Colon (tissue), 2 donors: Measurements from ENCODE around the gene DNAAF3.
"Not testable (repeated sequence)": the region's sequence is repeated elsewhere in the genome, so short reads cannot be mapped to it uniquely, and the experiment has no call there.

Experiments
- FAIRE-seq: peaks from 2 replicates; lab custom pipeline; 2012; peaks lifted over from hg19 to GRCh38; lab: Jason Lieb, UNC
- donor health status: control.
- donor health status: control.

DNAAF3 gene

GRCh38 chr19:55175117-55175867 is 8.9 kb upstream of the DNAAF3 start:
- no peak for FAIRE-seq

GRCh38 chr19:55174425-55175116 is 8.2 kb upstream of the DNAAF3 start:
- FAIRE-seq: no peak

DNA sequence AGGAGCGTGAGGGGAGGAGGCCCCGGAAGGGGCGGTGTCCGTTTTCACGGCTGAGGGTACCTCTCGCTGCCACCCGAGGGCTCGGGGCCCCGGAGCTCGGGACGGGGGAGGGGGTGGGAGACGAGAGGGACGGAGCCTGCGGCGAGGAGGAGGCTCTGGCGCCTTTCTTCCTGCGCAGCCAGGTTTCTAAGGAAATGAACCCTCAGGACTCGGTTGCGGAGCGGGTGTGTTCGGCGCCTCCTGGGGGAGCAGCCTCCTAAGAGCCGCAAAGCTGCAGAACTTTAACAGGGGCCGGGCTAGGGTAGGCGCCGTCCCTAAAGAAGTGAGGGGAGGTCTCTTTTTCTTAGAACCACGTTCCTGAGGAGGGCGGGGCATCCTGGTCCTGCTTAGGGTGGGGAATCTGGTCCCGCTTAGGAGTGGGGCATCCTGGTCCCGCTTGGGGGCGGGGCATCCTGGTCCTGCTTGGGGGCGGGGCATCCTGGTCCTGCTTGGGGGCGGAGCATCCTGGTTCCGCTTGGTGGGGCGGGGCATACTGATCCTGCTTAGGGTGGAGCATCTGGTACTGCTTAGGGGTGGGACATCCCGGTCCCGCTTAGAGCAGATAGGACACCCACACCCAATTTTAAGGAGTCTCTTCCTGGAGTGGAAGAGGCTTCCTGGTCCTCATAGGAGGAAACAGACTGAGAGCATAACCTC is 7.4 kb upstream of the DNAAF3 start:
- no peak for FAIRE-seq

GRCh38 chr19:55173186-55173713 is 6.8 kb upstream of the DNAAF3 start:
- FAIRE-seq: no peak

DNA sequence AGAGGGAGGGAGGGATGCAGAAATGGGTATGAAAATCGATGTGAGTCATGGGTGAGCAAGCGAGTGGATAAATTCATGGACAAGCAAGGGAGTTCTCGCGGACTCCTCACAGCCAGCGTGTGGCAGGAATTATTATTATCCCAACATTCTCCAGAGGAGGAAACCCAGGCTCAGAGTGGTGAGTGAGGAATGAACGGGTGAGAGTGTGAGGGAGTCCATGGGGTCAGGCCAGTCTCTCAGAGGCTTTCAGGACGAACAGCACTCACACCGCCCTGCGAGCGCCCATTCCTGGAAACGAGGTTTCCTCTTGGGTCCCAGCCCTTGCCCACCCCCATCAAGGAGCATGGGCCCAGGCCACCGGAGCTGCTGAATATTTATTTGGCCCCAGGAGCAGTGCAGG is 6.3 kb upstream of the DNAAF3 start:
- no peak for FAIRE-seq

DNA sequence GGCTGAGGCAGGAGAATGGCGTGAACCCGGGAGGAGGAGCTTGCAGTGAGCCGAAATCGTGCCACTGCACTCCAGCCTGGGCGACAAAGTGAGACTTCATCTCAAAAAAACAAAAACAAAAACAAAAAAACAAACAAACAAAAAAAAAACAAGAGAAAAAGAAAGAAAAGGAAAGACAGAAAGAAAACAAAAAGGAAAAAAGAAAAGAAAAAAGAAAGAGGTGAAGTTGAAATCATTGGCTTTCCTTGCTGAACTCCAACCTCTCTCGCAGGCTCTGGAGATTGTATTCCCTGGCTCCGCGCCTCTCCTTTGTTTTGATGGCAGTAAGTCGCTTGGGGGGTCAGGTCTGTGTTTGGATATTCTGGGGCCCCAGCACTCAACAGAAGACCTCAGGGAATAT is 5.9 kb upstream of the DNAAF3 start:
- FAIRE-seq: not testable (repeated sequence)

GRCh38 chr19:55171440-55171839 is 5.0 kb upstream of the DNAAF3 start:
- FAIRE-seq: no peak

GRCh38 chr19:55169136-55169535 is 2.7 kb upstream of the DNAAF3 start:
- no peak for FAIRE-seq

DNA sequence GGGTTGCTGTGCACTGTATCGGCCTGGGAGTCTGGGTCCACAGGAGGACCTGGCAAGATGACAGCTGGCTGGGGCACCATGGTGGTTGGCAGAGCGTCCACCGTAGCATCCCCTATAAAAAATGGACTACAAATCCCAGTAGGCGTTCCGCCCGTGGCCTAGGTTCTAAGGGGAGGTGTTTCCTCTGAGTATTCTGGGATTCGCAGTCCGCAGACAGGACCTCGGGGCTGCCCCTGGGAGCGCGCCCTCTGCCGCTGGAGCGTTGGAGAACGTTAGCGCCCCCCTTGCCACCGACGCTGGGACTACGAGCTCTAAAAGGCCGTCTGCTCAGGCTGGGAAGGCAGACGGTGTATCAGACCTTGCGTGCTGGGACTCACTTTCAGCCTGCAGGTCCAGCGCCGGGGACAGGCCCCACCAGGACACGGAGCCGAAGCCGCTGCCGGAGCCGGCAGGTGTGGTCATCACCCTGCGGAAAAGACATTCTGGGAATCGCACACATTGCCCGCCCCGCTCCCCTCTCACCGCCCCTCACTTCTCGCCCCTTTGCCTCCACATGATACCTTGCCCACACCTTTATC is 372 bp downstream of the DNAAF3 start:
- no peak for FAIRE-seq

GRCh38 chr19:55161571-55162322 is 4.7 kb downstream of the DNAAF3 start:
- no peak for FAIRE-seq

- FAIRE-seq: no peak
These were observed 5.4 kb downstream of the DNAAF3 start for GRCh38 chr19:55160986-55161365.

DNA sequence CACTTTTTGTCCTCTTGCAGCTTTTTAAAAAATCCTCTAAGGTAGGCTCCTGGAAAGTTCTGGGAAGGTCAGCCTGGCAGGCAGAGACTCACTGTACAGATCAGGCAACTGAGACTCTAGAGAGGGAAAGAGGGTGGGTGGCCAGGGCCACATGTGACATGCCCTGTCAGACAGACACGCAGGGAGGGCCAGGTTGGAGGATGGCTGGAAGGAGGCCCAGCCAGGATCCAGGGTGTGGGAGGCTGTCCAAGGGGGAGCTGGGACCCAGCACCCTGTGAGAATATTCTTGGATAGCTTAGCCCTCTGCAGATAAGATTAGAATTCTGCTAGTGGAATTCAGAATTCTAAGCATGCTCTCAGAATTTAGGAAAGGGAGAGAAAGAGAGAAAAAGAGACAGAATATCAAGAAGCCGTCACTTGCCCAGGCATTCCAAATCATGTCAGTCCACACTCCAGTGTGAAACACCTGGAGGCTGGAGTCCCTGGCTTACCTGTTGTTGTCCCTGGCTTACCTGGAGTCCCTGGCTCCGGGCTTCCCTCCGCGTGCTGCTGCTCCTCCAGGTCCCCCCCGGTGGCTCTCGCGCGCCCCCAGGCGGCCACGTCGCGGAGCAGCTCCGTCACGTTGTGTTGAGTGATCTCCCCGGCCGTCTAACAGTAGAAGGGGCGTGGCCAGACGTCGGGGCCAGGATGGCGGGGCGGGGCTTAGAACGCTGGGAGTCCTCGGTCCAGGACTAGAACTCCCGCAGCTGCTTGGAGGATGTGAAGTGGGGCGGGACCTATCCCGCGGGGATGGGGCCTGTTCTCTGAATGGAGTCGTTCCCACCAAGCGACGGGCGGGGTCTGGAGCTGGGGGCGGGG is 6.1 kb downstream of the DNAAF3 start:
- no peak for FAIRE-seq

DNA sequence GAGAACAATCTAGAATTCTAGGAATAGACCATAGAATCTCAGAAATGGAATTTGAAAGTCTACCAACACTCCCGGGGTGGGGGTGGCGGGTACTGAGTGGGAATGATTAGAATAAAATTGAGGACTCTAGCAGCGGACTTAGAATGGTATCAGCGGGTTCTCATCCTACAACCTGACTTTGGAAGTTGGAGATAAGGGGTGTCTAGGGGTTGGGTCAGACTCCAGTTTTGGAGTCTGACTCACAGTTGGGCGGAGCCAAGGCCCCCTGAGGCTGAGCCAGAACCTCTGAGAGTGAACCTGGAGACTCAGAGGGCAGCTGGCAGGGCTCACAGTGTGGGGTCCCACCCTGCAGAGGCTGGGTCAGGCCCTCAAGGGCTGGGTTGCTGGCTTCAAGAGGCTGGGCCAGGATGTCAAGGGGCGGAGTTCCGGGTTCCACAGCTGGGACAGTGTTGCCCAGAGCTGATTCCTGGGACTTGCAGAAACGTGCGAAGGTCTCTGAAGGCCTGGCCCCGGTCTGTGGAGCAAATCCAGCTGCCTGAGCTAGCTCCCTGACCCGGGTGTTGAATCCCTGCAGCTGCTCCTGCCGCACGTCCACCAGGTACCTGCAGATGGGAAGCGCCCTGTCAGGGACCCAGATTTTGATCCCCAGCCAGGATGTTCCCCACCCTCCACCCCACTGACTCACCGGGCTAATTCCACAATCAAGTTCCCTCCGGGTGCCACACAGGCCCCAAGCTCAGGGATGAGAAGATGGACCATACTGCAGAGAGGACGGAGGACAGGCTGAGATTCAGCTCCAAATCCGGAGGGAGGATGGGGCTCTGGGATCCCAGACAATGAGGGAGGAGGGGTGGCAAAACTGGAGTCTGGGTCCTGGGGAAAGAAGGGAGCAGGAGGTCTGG is 7.3 kb downstream of the DNAAF3 start:
- no peak for FAIRE-seq

- FAIRE-seq: no peak
These were observed 8.0 kb downstream of the DNAAF3 start for GRCh38 chr19:55158423-55158822.

DNA sequence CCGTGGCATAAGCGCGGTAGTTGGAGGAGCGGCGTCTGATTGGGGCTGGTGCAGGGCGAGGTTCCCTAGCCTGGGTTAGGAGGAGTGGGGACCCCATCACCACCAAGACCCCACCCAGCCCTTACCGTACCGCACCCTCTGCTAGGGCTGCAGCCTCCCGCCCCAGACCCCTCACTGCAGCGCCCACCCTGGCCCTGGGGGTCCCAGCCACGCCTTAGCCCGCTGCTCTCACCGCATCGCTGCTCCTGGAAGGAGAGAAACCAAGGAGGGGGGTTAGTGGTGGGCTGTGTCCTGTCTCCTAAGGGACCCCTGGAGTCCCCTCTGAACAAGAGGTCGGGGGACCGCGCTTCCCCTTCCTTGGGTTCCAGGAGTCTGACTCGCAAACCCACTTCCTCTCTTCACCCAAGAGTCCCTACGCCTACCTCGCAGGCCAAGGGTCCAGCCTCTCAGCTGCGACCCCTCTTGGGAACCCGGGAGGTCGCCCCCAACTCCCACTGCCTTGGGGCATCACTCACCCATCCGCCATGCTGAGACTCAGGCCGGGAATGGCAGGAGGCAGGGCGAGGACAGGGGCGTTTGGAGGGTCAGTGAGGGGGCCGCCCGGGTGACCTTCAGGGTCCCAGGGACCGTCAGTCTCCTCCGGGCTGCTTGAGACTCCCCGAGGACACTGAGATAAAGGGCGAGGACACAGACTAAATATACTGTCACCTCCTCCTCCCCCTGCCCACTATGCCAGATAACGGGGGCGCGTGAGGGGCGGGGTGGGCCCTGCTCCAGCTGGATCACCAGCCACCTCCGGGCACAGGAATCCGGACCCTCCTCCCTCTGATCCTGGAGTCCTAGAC is 9.1 kb downstream of the DNAAF3 start, which contains the start of gene TNNI3:
Gene TNNI3, minus strand, starts transcription at position 669 of the 845 bp plus-strand sequence. Its CDS starts 143 bp downstream, at position 526.
- no peak for FAIRE-seq

DNA sequence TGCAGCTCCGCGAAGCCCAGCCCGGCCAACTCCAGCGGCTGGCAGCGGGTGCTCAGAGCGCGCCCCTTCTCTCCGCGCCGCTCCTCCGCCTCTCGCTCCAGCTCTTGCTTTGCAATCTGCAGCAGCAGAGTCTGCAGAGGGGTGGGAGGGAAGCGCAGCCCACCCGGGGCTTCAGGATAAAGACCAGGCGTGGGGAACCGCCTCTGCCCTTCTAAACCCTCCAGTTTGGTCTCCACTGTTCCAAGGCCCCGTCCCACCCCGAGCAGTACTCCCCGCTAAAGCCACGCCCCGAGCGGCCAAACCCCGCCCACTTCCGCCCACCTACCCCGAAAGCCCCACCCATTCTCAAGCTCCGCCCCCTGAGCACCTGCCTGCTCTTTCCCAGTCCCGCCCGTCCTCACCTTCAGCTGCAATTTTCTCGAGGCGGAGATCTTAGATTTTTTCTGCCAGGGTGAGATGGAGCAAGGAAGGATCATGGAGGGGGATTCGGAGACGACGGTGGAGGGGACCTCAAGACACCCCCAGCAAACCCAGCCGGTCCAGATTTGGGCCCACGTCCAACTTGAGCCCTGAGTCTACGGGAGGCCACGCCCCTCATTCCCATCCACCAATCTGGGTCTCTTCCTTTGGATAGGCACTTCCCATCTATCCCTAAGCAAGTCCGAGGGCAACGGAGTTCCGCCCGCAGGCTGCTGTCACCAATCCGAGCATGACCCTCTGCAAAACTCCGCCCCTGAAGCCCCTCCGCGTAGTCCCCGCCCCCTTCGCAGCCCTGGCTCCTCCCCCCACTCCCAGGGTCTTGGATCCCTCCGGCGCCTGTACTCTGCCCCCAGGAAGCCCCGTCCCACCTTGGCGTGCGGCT is 10.0 kb downstream of the DNAAF3 start:
- no peak for FAIRE-seq

DNA sequence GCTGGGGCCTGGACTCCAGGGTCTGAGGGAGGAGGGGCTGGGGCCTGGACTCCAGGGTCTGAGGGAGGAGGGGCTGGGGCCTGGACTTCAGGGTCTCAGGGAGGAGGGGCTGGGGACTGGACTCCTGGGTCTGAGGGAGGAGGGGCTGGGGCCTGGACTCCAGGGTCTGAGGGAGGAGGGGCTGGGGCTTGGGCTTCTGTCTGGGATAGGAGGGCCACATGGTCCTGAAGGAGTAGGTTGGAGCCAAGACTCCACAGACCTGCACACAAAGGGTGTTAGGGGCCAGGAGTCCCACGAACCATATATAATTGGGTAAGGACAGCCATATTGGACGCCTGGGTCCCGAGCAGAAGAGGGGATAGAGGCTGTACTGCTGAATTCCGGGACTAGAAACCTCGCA is 10.6 kb downstream of the DNAAF3 start:
- not testable (repeated sequence) for FAIRE-seq
